Testis (tissue), 2 donors: ENCODE measurements around the gene HMGA1.

Source experiments
- POLR2A ChIP-seq: fragments of 450-650 bp; IDR thresholded peaks from one replicate; pipeline ENCODE4 v1.6.1; 2017; ENCODE audit warnings: antibody characterized with exemption, mild to moderate bottlenecking, moderate library complexity
- TF ChIP-seq, protein P1 (sequence below), 3 experiments: fragments of 450-650 bp in 2 of 3; fragments of 200-600 bp in 1 of 3; sonication (generic) in 1 of 3; IDR thresholded peaks; one replicate each; pipeline ENCODE4 v1.5.1; 2016 to 2019; ENCODE audit warnings: antibody characterized with exemption in 3 of 3, mild to moderate bottlenecking in 2 of 3, moderate library complexity in 1 of 3

DNA sequence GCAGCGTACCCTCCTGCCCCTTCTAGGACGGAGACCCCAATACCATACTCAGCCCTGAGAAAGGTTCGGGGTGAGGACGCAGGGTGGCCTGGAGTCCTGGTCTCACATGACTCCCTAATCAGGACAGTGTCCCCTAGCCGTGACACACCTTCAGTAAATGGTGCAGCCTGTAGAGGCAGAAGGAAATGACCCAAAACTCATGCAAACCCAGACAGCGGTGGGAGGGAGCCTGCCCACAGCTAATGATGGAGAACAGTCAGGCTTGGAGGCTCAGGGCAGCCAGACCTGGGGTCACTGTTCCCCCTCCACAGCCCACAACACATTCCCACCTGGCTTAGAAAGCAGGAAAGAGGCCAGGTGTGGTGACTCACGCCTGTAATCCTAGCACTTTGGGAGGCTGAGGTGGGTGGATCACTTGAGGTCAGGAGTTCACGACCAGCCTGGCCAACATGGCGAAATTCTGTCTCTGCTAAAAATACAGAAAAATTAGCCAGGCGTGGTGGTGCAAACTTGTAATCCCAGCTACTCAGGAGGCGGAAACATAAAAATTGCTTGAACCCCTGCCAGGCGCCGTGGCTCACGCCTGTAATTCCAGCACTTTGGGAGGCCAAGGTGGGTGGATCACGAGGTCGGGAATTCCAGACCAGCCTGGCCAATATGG, 8.8 kb upstream of the HMGA1 start:
- TF ChIP-seq POLR2A = no peak
- TF ChIP-seq, protein P1, sequence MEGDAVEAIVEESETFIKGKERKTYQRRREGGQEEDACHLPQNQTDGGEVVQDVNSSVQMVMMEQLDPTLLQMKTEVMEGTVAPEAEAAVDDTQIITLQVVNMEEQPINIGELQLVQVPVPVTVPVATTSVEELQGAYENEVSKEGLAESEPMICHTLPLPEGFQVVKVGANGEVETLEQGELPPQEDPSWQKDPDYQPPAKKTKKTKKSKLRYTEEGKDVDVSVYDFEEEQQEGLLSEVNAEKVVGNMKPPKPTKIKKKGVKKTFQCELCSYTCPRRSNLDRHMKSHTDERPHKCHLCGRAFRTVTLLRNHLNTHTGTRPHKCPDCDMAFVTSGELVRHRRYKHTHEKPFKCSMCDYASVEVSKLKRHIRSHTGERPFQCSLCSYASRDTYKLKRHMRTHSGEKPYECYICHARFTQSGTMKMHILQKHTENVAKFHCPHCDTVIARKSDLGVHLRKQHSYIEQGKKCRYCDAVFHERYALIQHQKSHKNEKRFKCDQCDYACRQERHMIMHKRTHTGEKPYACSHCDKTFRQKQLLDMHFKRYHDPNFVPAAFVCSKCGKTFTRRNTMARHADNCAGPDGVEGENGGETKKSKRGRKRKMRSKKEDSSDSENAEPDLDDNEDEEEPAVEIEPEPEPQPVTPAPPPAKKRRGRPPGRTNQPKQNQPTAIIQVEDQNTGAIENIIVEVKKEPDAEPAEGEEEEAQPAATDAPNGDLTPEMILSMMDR (IDR thresholded peaks at IDR 0.05) = no peak
